GM19468 (cell line): ENCODE measurements around the gene STK10.

Experiments
- ATAC-seq: cut with Tn5 transposase; IDR thresholded peaks from one replicate; pipeline ENCODE4 v1.9.1; 2021; ENCODE audit warnings: mild to moderate bottlenecking, moderate library complexity, moderate number of reproducible peaks; ENCODE audit not compliant: unreplicated experiment; ENCODE audit errors: extremely low read depth

STK10 gene

DNA sequence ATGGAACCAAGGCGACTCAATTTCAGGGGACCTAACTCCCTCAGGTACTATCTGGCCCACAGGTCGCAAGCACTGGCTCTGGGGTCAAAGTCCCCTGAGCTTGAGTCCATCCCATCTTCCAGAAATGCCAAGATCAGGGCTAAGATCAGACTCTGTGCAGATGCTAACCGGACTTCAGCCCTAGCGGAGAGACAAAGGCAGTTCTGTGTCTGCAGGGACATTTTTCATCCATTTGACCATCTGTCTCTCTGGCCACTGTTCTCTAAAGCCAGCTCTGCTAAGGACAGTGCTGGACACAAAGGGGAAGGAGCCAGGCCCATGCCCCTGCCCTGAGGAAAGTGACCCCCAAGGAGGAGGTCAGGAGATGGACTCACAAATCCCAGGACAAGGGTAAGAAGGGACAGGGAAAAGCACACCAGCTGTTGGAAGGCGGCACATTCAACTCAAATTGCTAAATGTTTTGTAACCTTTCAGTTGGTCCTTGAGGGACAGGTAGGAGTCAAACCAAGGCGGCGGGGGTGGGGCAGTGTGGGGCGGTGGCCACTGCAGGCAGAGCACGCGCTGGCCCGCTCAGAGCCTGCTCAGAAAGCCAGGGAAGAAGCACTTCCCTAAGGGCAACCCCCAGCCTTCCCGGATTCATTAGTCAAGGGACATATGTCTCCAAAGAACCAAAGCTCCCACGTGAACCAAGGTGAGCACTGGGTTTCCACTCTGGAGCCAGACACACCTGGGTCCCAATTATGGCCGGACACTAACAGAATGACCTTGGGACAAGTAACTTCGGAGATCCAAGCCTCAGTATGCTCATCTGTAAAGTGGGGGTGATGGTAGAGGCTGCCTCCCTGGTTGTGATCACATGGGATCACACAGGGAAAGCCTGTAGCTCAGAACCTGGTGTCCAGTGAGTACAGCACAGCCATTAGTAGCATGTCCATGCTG, 42.8 kb downstream of the STK10 start:
- no peak for ATAC-seq

DNA sequence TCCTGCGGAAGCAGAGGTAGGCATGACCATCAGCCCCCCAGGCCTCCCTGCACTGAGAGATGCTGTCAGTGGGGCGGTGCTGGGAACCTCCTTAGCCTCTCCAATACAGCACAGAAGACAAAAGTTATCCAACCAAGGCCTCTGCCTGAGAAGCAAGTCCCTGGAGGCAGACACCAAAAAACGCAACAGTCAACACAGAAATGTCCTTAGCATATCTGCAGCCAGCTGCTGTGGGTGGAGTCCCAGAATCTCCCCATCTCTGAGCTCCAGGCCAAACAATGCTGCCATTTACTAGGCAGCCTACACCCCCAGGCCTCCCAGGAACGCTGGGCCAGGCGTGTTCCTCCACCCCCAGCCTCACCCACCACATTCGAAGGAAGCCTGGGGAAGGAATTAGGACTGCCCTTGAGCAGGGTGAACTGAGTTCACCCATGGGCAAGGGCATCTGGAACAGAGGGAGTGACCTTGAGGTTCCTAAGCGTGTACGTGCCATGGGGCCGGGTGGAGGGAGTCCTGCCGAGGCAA, 43.7 kb downstream of the STK10 start:
- peak; percentile 42 for ATAC-seq

DNA sequence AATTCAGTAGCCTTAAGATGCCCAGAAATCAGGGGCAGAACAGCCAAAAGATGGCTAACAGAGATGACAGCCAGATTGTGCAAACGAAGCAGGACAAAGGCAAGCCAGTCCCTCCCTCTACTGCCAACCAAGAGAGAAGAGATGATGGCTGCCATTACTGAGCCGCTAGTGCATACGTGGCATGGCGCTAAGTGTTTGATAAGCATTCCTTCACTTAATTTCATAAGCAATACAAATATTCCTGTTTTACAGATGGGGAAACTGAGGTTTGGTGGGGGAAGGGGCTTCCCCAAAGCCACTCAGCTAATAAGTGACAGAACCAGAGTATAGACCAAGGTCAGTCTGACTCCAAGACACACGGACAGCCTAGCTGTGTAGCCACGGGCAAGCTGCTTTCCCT, 44.1 kb downstream of the STK10 start:
- no peak for ATAC-seq

DNA sequence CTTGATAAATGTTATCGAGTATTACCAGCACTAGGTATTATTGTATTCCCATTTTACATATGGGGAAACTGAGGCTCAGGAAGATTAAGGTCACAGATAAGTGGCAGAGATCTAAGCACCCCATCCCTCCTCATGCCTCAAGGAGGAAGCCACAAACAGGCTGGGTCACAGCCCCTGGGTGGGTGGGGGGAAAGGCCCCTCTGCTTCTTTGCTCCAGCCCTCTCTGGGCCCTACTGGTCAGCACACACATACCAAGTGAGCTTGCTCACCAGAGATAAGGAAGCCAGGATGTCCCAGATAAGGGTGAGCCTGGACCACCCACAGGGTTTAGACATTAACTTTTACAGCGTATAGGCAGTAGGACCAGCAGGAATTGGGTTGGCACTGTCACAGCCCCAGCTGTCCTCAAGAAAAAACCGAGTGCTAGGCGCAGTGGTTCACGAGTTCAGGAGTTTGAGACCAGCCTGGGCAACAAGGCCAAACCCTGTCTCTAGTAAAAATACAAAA, 45.3 kb downstream of the STK10 start:
- no peak for ATAC-seq

DNA sequence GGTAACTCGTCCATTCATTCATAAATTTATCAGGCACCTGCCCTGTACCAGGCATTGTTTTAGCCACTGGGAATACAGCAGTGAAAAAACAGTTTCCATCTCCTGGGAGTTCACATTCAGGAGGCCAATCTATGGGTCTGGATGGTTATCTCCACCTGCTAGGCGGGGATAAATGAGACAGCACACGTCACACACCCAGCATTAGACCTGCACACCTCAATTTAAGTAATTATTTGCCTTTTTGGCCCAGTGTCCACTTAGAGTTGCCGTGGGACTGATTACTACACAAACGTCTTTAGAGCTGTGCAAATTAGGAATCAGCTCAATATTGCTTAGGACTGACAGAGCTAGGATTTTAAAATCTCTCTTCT, 46.1 kb downstream of the STK10 start:
- no peak for ATAC-seq

- no peak for ATAC-seq
Measured at GRCh38 chr5:172140866-172141265, 47.2 kb downstream of the STK10 start.

- no peak for ATAC-seq
Measured at GRCh38 chr5:172140120-172140519, 47.9 kb downstream of the STK10 start.

DNA sequence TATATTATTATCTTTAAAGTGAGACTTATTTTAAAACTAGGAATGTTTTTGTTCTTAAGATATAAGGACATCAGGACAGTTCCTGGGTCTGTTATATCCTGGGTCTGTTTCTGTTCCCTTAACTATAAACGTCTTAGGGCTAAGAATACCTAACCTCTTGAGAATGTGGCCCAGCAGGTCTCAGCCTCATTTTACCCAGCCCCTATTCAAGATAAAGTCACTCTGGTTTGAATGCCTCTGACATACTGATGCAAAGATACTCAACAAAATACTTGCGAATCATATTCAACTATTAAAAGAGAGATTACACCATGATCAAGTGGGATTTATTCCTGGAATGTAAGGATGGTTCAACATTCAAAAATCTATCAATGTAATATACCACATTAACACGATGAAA, 51.0 kb downstream of the STK10 start:
- no peak for ATAC-seq

DNA sequence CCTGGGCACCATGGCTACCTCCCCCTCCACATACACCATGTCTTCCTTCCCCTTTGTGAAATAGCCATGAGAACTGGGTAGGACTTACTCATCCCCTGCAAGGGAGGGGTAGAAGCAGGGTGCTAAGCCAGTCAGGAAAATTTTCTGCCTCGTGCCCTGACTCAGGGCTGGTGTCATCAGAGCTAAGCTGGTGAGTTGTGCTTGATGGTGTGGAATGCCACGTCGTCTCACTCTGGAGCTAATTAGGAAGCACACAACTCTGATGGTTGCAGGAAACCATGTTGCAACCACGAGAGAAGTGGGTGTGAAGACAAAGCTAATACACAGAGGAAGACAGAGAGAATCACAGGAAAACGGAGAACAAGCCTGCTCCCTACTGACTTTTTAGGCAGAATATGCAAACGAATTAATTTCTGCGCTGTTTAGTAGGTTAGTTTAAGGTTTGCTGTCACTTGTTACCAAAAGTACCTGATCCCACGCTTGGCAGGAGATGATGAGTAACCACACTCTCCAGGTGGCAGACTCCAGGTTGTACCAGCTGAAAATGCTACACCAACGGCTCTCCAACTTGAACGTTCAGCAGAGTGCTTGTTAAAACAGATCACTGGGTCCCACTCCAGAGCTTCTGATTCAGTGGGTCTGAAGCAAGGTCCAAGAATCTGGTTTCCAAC, 54.5 kb downstream of the STK10 start:
- no peak for ATAC-seq

DNA sequence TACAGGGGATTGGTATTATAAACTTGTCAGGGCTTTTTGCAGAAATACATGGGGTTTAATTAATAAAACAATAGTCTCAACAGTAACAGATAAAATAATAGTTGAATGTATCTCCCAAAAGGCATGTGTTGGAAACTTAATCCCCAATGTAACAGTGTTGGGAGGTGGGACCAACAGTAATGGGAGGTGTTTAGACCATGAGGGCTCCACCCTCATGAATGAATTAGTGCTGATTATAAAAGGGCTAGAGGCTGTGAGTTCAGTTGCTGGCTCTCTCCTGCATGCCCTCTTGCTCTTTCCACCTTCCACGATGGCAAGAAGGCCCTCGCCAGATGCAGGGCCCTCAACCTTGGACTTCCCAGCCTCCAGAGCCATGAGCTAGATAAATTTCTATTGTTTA, 56.3 kb downstream of the STK10 start:
- no peak for ATAC-seq

GRCh38 chr5:172129256-172129910, 58.6 kb downstream of the STK10 start:
- no peak for ATAC-seq

DNA sequence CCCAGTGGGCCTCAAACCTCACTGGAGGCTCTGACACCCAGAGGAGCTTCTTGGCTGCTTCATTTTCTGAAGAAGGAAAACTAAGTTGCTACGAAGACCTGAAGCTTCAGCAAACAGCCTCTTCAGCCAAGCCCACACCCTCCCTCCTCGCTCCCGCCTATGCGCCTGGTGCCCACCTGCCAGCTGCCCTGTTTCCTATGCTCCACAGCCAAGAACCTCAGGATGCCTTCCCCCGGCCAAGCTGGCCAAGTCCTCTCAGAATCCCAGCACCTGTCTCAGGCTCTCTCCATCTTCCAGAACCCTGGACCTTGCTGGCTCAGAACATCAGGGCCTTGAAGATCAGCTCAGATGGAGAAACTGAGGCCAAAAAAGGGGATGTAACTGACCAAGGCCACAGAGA, 60.4 kb downstream of the STK10 start:
- ATAC-seq, result no peak

DNA sequence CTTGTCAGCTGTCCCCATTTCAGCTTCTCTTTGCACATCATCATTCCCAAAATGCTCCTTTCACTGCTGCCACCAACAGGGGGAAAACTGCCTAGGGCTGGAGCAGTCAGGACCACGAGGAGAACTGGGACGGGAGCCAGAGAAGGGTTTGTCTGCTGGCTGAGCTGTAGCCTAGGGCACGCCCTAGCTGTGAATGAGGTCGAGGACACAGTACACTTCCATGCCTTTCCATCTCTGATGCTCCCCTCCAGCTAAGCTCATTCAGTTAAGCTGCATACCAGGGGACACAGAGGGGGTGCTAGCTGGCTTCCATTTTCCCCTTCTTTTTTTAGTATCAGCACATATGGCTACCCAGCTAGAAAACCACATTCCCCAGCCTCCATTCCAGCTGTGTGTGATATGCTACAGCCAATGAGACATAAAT, 64.7 kb downstream of the STK10 start:
- ATAC-seq, result no peak

DNA sequence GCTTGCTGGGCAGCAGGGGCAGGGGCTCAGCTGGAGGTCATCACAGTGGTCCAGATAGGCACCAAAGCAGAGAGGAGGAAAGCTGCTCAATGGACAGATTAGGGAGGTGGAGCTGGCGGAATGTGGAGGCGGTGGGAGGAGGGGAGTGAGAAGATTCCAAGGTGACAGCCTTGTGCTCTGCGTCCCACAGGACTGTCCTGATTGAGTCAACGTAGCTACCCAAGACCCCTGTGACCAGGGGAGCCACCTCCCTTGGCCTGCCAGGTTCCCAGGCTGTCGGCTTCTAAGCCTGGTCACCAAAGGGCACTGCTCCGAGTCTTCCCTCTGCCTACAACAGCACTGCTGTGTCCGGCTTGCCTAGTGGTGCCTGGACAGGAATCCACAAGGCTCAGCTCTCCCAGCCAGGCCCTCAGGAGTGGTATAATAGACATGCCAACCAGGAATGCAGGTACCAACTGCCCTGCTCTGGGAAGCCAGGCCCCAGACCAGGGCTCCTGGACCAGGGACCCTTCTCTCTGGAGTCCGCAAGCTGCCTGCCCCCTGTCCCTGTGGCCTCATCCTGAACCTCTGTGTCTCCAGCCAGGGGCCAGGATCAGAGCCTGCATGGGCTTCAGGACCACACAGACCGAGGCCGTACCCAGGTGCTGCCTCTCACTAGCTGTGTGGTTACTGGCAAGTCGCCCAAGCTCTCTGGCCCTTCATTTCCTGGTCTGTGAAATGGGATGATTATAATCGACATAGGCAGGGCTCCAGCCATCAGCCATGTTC, 67.9 kb downstream of the STK10 start:
- ATAC-seq, result no peak

DNA sequence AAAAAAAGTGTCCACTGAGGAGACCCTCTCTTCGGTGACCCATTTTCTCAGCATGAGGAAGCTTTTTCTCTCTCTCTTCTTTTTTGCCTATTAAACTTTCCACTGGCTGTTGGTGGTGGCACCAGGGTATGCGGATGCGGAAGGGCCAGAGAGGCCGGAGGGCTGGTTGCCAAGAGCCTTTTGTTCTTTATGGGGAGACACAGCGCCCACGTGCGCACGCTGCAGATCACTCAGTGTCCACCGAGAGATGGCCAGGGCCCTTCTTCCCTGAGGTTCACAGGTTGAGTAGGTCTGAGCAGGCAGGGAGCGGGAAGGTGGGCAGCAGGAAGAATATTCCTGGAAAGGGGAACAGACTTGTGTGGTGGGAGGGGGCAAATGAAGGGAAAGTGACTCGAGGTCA, 69.1 kb downstream of the STK10 start:
- no peak for ATAC-seq

- no peak for ATAC-seq
Measured at GRCh38 chr5:172117977-172118701, 69.9 kb downstream of the STK10 start.

DNA sequence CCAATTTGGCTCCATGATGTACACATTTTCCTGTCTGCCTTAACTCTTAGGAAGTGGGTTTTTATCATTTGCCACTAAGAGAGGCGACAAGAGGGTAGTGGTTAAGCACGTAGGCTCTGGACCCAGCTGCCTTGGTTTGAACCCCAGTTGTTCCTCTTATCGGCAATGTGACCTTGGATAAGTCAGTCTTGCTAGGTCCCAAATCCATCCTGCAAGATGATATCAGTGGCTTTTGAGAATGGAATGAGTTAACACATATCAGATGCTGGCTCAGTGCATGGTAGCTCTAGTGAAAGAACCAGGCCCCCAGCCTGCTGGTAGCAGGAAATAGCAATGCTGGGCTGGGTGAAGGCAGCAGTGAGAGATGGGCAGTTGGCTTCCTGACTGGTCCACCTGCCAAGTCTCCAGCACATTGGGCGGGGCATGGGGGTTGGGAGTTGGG, 72.5 kb downstream of the STK10 start:
- no peak for ATAC-seq

- ATAC-seq, result peak; percentile 23
Measured at GRCh38 chr5:172114875-172115422, 73.1 kb downstream of the STK10 start.

GRCh38 chr5:172113036-172113435, 75.0 kb downstream of the STK10 start:
- no peak for ATAC-seq
